NOMO-1 treated with dmso at 0.1 percent for 144 hours (cell line): ENCODE data around the gene POLE4.

ENCODE experiments used
- DNase-seq: peaks from one replicate; lab custom pipeline; 2025; ENCODE audit not compliant: unreplicated experiment; lab: John Stamatoyannopoulos, UW

The POLE4 gene, protein sequence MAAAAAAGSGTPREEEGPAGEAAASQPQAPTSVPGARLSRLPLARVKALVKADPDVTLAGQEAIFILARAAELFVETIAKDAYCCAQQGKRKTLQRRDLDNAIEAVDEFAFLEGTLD

DNA sequence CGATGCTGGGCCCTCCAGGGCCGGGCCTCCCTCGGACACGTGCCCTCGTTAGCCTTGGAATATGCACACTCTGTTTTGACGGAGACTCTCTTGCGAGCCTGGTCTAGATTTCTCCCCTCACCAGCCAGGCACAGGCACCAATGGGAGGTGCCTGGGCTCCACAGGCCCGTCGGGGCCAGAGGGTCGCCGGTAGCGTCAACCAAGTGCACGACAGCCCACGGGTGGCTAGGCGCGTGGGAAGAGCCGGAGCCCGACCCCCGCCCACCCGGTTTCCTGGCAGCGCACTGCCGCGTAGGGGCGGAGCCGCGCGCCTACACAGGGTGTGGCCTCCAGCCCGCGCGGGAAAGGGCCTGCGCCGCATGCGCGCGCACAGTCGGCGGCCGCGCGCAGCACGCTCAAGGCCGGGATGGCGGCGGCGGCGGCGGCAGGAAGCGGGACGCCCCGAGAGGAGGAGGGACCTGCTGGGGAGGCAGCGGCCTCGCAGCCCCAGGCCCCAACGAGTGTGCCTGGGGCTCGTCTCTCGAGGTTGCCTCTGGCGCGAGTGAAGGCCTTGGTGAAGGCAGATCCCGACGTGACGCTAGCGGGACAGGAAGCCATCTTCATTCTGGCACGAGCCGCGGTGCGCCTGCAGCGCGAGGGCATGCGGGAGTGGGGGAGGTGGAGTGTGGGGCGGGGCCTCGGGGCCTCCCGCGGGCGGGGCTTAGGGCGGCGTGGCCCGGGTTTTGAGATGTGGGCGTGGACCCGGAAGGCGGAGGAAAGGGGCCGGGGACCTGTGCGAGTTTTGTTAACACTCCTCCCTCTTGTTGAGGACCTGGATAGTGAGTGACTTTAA, at the start of gene POLE4:
Gene POLE4, plus strand, starts transcription at position 370 of the 832 bp plus-strand sequence. Its CDS starts 37 bp downstream, at position 407.
- peak; percentile 83 for DNase-seq

DNA sequence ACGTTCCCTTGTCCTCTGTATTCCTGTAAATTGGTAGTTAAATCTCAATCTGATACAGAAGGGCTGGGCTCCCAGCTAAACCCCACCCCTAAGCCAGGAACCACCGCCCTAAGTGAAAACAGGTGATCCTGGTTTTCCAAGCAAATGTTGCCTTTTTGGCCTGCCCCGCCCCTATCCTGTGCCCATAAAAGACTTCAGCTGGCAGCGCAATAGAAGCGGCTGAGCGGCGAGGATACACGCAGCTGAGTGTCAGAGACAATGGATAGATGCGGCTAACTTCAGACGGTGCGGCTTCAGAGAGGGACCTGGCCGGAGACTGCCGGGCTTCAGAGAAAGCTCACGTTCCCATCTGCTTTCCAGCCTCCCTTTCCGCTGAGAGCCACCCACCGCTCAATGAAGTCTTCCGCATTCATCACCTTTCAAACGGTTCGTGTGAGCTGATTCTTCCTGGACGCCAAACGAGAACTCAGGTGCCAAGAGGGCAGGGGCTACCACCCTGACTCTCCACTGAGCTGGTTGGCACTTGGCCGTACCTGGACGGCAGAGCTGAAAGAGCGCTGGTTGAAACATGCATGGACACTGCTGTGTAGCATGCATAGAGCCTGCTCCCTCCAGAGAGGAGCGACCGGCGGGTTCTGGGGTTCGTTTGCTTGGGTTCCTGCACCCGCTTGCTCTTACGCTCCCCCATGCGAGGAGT, 49.5 kb upstream of the POLE4 start:
- DNase-seq, result no peak

DNA sequence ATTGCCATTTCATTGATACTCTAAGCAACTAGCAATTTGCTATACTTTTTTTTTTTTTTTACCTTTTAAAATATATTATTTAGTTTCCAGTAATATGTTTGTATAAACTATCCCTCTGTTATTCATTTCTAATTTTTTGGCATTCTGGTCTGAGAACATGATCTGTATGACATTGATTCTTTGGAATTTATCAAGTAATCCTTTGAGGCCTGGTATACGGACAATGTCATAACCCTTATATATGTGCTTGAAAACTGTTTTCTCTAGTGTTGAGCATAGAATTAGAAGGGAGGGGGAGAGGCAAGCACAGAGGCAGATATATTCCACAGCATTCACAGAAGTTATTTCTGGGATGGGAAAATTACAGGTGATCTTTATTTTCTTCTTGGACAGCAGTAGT, 48.2 kb upstream of the POLE4 start:
- DNase-seq, result no peak

DNA sequence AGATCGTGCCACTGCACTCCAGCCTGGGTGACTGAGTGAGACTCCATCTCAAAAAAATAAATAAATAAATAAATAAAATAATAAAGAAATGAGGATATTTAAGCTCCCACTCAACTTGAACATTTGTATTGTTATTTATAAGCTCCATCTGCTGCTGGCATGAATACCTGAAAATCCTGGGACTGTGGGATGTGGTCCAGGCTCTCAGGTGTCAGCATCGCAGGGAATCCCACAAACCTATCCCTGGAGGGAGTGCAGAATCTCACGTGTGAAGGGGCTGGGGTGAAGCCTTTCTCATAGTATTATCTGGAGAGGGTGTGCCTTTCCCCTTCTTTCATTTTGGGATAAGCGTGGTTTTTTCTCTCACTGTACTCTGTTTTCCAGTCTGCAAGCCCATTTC, 47.4 kb upstream of the POLE4 start:
- no peak for DNase-seq

DNA sequence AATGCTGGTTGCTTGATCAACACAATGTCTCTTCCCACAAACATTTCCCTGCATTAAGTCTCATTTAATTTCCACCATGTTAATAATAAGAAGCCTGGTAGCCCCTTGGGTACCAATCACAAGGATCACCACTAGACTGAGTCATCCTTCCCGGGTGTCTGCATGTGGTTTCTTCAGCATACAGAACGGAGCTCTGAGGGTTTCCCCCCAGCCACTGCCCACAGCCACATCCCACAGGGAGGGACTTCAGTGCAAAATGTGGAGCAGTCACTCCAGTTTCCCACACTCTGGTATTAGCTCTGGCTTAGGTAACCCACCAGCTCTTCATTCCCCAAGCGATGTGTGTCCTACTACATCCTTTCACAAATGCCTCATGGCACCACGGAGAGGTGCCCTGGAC, 42.7 kb upstream of the POLE4 start:
- no peak for DNase-seq

DNA sequence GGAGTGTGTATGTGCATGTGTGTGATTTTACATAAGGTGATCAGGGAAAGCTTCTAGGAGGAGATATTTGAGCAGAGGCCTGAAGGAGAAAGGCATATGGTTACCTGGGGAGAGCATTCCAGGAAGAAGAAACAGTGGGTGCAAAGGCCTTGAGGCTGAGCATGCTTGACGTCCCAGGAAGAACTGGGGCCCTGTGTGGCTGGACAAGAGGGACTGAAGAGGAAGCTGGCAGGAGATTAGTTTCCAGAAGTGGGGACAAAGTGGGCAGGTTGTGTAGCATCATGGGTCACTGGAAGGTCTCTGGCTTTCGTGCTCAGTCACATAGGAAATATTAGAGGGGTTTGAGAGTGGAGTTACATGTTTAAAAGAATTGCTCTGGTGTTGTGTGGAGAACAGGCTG, 42.0 kb upstream of the POLE4 start:
- no peak for DNase-seq

DNA sequence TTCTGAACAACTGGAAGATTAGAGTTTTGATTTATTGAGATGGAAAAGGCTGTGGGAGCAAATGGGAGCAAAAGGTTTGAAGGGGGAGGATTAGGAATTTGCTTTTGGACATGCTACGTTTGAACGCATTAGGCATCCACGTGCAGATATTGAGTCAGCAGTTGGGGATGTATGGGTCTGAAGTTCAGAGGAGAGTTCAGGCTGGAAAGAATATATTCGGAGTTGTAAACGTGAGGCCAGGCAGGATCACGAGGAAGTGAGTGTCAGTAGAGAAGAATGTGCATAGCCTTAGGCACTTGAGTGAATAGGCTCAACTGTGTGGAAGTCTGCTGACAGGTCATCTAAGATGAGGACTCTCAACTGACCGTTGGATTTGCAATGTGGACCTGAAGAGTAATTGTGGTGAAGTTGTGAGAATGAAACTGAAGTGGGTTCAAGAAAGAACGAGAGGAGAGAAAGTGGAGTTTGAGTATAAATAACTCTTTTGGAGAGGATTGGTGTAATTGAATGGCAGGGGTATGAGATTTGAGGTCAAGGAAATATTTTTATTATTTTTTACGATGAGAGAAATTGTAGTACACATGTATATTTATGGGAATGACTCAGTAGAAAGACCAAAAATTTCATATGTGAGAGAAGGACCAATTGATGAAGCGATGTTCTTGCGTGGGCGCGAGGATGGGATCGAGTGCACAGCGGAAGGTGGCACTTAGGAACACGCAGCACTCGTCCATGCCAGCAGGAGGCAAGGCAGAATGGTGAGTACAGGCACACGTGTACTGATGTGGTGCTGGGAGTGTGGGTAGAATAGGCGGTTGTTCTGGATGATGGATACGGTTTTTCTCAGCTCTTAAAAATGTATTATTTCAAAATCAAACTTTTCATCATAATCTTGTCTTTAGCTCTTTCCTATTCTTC, 40.5 kb upstream of the POLE4 start:
- no peak for DNase-seq

DNA sequence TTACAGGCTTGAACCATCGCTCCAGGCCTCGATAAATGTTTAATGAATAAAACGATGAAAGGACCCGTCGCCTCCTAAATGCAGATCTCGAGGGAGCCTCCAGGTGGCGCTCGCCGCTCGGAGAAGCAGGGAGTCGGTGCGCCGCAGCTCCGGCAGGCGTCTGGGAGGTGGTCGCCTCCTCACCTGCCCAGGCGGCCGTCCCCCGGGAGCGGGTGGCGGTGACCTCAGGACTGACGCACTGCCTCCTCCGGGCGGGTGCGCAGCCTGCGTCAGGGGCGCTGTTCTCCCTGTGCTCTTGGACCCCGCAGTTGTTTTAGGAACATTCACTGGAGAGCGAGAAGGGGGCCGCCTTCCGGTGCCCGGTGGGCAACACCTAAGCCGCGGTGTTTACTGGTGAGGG, 38.6 kb upstream of the POLE4 start:
- DNase-seq, result peak; percentile 13

DNA sequence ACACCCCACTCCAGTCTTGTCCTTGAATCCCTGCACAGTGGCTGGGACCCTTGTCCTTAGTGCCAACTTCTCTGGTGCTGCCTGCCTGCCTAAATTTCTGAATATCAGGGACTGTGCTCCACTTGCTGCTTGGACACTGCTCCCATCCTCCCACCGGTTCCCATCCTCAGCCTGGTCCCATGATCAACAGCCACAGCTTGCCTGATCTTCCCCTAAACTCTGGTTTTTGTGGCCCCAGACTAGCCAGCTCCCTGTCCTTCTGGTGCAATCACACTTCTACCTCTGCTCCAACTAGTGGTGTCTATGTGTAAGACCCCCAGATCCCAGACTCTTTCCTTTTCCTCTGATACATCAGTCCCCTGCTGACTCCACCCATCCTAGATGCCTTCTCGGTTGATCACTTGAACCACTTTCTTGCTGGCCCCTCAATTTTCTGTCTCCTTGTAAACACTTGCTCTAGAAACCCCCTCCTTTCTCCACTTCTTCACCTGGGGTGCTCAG, 37.2 kb upstream of the POLE4 start:
- no peak for DNase-seq

DNA sequence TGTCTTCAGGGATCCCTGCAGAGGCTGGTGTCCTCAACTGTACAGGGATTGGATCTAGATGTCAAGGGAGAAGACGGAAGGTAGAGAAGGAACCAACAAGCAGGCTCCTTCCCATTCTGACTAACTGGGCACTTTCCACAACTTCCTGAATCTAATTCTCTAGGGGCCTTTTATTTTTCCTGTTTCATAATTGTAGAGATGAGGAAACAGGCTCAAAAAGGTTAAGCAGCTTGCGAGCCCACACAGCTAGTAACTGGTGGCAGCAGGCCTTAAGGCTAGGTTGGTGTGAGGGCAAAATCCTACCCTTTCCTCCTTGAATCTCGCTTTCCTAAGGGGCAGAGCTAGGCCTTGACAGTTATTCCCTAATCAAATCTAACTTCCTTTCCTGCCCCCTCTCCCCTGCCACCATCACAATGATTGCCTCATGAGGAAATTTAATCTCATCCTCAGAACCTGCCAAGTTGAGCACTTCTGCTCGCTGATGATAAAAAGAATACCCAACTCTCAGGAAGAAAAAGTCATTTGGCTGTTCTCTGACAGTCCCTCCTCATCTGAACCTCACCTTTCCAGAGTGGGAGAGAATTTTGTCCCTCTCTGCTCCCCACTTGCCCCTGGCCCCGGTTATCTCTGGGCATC, 35.7 kb upstream of the POLE4 start:
- peak; percentile 65 for DNase-seq

DNA sequence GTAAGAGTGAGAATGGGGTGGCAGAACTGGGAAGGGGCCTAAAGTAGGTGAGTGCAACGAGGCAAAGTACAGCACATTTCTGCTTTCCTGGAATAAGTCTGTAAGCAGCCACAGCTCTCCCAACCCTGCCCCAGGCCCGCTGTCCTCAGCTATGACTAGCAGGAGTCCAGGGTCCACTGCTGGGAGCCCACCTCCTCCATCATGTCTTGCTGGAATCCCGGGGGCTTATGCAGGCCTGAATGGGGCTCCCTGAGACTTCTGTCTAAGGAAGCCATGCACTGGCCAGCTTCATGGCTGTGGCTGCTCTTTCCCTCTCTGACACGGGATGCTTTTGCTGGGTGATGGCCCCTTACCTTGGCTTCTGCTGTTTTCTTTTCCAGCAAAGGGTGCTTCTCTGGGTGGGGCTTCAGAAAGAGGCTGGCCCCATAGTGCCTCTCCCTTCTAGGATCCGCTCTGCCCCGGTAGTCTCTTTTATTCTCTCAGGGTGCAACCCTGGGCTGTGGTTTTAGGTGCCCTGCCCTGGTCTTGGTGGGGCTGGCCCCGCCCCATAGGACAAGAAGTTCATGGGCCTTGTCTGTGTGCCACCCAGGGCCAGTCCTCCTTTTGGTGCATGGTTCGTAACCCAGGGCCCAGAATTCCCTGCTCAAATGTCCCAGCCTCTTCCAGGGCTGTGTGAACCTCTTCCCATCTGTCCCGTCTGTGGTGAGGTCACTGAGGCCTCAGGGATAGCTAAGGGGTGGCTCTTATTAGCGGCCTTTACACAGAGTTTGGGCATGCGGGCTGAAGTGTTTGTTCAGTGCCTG, 33.8 kb upstream of the POLE4 start:
- no peak for DNase-seq

DNA sequence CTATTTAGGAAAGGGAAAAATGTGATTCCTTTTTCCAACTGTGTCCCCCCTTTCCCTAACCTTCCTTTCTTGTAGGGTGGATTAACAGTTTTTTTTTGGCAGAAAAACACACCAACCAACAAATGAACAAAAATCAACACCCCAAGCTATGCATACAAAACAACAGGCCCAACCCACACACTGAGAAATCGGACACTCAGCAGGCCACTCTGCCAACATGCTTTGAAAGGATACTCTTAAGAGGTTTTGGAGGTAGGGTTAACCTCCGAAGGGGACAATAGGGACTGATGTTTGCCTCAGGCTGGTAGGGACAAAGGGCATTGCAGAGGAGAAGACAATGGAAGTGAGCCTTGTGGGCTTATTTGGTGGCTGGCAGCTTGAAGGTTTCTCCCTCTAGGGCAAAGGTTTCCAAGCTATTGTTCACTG, 33.1 kb upstream of the POLE4 start:
- no peak for DNase-seq

DNA sequence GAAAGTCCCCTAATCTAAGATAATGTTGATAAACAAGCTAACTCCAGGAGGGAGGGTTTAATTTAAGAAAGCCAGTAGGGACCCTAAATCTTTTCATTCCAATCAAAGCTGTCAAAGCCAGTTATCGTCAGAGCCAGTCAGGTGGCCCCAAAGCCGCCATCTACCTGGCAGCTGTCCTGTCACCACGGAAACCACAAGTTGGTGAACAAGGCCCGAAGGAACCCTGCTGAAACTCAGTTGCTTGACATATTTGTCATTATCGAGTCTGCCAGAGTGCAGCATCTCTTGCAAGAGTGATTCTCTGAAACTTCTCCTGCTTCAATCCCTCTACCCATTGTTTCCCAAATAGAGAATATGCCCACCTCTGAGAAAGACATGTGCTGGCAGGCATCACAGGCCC, 30.8 kb upstream of the POLE4 start:
- DNase-seq, result no peak

DNA sequence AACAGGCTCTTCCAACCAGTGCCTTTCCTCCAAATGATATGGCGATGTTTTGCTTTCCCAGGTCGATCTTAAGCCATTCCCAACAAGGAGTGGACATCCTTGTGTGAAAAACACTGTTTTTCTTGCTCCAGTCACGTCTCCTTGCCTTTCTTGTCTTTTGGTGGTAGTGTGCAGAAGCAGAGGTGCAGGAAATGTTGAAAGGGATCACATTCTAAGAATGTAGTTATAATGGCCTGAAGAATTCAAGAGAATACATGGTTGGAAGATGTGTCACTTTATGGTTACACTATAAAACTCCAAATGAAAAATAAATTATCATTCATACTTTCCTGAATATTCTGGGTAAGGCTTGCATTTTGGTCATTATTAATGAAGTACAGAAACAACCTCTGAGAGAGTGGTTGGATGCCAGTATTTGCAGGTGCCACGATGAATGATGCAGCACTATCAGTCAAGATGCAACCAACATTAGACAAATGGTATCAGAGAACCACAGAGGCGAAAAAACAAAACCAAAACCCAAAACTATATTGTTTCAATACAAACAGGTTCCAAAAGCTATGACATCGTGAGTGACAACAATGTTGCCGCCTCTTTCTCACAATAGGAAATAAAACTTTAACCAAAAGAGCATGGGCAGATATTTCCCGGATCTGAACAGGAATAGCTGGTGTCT, 27.5 kb upstream of the POLE4 start:
- no peak for DNase-seq

DNA sequence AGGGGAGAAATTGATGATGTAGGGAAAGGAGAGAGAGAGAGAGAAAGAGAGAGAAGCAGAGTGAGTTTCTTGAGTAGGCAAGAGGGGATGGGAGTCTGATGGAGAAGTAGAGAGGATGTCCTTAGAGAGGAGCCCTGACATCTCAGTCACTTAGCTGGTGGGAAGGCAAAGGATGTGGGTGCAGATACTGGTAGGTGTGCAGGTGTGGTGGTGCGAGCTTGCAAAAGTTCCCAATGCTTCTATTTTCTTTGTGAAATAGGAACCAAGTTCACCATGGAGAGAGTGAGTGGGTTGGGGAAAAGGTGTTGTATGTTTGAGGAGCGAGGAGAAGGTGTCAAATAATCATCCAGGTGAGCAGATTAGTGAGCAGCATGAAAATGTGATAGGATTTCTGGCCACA, 26.5 kb upstream of the POLE4 start:
- DNase-seq, result no peak

DNA sequence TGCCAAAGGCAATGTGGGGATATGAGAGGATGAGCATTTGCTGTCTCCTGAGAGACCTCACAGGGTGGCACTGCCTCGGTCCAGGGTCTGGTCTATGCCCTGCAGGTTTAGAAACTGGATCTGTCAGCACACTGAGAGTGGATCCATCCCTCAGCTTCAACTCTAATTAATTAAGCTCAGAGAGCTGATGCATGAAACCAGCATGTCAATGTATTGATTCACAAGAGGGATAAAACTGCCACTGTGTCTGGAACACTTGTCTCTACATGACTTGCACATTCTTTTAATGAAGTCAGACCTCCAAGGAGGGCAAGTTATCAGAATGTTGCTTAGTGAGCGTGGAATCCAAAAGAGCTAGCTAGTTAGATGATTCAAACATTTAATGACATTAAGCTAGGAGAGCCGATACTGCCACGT, 22.5 kb upstream of the POLE4 start:
- no peak for DNase-seq

DNA sequence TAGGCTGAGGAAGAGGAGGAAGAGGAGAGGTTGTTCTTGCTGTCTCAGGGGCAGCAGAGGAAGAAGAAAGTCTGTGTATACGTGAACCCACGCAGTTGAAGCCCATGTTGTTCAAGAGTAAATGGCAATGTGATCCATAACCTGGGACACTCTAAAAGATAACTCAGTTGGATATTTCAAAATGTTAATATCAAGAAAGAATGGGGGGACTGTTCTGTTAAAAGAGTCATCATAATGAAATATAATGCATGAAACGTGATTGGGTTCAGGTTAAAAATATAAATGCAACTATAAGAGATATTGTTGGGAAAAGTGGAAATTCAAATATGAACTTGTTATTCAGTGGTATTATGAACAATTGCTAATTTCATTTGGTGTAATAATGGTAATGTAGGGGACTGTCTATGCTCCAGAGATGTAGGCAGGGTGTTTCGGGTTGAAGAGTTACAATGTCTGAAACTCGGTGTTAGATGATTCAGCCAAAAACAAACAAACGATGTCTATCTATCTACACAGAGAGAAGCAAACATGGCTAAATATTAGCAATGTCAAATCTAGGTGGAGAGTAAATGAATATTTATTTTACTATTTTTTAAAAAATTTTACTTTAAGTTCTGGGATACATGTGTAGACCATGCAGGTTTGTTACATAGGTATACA, 21.1 kb upstream of the POLE4 start:
- DNase-seq, result no peak

DNA sequence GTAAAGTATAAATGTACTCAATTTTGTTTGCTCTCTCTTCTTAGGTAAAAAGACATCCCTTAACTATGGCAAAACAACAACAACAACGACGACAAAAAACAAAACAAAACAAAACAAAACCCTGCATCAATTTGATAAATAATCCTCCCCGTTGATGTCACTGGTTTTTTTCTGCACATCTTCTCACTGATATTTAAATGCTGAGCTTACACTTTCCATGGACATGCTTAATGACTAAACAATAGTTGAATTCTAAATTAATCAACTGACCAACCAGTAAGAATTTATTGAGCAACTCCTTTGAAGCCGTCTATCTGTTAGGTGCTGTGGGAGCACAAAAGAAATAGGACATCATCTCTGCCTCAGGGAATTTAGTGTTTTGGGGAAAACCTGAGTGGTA, 20.2 kb upstream of the POLE4 start:
- DNase-seq, result no peak
